ENCODE measurements around the gene GIMAP5. TPM values are rescaled to one million over a fixed set of nuclear protein-coding genes. Genes with fewer than 3 reads are reported as not detected.

The GIMAP5 gene
- total RNA-seq (2022; extraction: Qiagen RNA extraction), result 0.14 TPM in 1 of 5 replicates, not detected in the others

DNA sequence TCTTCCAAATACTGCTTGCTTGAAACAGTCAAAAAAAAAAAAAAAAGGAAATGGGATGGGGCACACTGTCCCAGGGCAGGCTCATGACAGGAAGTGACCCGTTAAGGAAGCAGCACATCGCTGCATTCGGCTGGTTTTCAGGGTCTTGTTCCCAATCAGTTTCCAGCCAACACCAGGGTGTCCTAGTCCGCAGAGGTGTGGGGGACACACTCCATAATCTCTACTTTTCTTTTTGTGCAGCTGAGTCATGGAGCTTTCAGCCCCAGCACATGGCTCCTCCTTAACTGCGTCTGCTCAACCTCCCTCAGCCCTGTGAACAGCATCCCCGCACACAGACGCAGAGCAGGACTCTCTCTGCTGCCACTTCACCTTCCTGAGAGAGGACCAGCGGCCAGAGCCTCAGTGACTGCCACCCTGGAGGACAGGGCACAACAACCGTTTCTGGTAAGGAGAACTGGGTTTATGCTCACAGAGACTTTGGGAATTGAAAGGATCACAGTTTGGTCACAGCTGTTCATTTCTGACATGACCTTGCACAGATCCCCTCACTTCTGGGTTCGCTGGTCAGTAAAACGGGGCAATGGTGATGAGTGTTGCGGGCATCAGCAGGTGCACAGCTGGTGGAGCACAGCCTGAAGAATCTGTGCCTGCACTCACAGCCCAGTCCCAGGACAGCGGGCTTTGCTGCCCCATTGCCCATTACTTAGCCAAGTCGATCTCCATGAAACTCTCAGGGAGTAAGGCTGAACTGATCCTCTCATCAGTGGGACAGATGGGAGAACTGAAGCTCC is at the start of gene GIMAP5:
Gene GIMAP5, plus strand, starts transcription at position 154 of the 791 bp plus-strand sequence. CDS start 3,467 bp downstream, outside the sequence.

DNA sequence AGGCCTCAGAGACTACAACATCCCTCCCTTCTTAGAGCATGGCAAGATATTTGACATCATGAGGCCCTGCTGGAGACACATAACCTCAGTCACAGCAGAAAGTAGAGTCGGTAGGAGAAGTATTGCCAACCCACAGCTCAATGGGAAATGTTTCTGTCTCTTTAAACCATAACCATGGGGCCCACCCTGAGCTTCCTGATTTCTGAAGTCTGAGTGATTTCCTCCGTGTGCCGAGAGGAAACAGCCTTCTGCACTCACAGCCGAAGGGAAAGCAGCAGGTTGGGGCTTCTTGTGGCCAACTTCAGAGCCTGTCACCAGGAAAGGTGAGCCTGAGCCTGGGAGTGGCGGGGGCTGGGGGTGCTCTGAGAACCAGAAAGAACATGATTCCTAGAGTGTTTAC is 20.9 kb upstream of the GIMAP5 start, which contains the start of gene GIMAP1:
Gene GIMAP1, plus strand, starts transcription at position 246 of the 400 bp plus-strand sequence. CDS start 2,435 bp downstream, outside the sequence.

Other genes with a start within 250 kb of the GIMAP5 start
- gene GIMAP7, start 222.5 kb upstream of the GIMAP5 start, total RNA-seq (2022; extraction: Qiagen RNA extraction), result not detected in 5 replicates
- not detected in 5 replicates for gene GIMAP4, start 170.0 kb upstream of the GIMAP5 start, total RNA-seq (2022; extraction: Qiagen RNA extraction)
- not detected in 5 replicates for gene GIMAP6, start 105.0 kb upstream of the GIMAP5 start, total RNA-seq (2022; extraction: Qiagen RNA extraction)
- gene GIMAP2, start 51.7 kb upstream of the GIMAP5 start, total RNA-seq (2022; extraction: Qiagen RNA extraction), result 0.09 TPM in 1 of 5 replicates, not detected in the others
- gene GIMAP1, start 20.8 kb upstream of the GIMAP5 start, total RNA-seq (2022; extraction: Qiagen RNA extraction), result not detected in 5 replicates
- 0.12 to 0.13 TPM in 2 of 5 replicates, not detected in the others for gene TMEM176B, start 62.9 kb downstream of the GIMAP5 start, total RNA-seq (2022; extraction: Qiagen RNA extraction)
- gene TMEM176A, start 63.4 kb downstream of the GIMAP5 start, total RNA-seq (2022; extraction: Qiagen RNA extraction), result not detected in 5 replicates
- gene AOC1, start 115.1 kb downstream of the GIMAP5 start, total RNA-seq (2022; extraction: Qiagen RNA extraction), result not detected in 5 replicates
- gene KCNH2, start 240.9 kb downstream of the GIMAP5 start, total RNA-seq (2022; extraction: Qiagen RNA extraction), result 0.38 to 0.64 TPM (median 0.42 TPM) in 5 replicates